Measurements from ENCODE around the gene INF2.
"Not testable (repeated sequence)": the region's sequence is repeated elsewhere in the genome, so short reads cannot be mapped to it uniquely, and the experiment has no call there.

INF2 gene

DNA sequence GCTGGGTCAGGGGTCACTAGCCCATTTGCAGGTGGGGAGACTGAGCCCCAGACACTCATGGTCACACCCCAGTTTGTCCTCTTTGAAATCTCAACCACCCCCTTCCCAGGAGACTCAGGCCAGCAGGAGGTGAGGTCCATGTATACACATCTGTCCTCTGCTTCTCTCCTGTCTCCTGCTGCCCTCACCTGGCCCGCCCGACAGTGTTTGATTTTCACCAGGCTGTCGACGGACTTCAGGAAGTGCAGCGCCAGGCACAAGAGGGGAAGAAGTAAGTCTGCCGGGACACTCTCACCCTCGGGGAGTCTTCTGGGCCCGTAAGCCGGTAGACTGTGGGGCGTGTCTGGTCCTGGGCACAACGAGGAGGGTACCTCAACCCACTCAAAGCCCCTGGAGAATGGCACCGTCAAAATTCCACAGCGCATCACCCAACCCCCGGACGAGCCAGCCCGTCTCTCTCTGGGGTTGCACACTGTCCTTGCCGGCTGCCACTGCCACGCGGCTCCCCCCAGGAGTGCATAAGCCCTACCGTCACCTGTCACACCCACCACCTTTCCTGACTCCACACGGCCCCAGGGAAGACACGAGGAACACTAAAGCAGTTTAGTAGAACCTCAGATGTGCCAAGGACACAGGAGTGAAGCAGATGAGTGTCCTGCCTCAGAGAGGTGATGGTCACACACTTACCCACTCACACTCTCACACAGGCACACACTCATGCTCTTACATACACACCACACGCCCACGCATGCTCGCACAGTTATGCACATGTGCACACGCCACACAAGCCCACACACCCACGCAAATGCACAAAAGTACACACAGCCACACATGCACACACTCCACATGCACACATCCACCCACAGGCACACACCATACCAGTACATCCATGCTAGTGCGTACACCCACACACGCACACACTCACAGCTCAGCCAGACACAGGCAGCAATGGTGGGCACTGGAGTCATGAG is 50.4 kb downstream of the INF2 start:
- DNase-seq: no peak

DNA sequence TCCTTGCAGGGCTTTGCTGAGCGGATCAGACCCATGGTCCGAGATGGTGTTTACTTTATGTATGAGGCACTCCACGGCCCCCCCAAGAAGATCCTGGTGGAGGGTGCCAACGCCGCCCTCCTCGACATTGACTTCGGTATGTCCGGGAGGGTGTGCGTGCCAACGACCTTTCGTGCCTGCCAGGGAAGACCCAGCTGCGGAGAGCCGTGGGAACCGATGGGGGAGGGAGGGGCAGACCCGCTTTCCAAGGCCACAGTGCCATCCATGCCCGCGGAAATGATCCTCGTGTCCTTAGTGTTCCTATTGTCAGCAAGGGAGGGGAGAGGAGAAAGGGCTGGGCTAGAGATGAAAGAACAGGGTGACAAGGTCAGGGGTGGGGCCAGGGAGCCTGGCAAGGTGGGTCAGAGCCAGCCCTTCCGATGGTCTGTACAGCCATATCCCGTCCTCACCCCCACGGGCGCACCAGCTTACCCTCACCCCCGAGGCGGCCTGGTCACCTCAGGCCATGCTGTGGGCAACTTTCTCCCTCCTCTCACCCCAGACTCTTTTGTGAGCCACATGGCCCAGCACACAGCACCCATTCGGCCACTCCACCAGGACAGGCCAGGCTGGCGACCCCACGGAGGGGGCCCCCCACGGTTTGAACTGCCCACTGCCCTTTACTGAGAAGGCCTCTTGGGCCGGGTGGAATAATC is 51.8 kb downstream of the INF2 start:
- DNase-seq: no peak

DNA sequence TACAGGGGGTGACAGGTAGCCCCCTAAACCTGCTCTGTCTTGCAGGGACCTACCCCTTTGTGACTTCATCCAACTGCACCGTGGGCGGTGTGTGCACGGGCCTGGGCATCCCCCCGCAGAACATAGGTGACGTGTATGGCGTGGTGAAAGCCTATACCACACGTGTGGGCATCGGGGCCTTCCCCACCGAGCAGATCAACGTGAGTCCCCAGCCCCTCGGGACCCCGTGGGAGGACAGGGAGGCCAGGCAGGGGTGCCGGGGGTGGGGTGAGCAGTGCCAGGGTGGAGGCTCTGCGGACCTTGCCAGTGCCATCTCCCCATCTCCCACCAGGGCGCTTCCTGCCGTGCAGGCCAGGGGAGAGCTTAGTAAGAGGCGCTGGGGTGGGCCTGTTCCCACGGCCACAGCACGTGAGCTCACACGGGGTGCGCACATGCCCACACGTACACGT is 52.4 kb downstream of the INF2 start:
- DNase-seq: no peak

DNA sequence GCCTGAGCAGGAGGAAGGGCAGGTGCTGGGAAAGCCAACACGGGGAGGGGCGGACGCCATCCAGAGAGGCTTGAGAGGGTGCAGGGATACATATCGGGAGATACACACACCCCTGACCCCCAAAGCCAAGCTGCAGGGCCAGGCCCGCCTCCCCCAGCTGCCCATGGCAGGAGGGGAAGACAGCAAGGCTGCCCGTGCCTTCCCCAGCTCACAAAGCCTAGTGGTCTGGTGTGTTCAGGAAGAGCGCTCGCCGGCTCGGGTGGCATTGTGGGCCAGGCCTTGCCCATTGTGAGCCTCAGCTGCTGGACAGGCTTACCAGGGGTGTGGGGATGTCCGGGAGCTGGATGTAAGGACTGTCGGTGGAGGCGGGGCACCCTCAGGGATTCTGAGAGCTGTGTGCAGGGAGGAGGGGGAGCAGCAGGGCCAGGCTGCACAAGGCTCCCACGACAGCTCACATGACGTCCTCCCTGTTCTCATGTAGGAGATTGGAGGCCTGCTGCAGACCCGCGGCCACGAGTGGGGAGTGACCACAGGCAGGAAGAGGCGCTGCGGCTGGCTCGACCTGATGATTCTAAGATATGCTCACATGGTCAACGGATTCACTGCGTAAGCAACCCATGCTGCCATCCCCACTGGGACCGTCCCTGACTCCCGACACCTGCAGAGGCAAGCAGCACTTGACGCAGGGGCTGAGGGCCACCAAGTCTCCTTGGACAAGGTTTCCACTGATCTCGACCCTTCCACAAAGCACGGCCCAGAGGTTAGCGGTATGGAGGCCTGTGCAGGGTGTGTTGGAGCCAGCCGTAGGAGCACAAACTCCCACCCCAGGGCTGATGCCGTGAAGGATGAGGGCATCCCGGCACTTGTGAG is 53.4 kb downstream of the INF2 start:
- no peak for DNase-seq

DNA sequence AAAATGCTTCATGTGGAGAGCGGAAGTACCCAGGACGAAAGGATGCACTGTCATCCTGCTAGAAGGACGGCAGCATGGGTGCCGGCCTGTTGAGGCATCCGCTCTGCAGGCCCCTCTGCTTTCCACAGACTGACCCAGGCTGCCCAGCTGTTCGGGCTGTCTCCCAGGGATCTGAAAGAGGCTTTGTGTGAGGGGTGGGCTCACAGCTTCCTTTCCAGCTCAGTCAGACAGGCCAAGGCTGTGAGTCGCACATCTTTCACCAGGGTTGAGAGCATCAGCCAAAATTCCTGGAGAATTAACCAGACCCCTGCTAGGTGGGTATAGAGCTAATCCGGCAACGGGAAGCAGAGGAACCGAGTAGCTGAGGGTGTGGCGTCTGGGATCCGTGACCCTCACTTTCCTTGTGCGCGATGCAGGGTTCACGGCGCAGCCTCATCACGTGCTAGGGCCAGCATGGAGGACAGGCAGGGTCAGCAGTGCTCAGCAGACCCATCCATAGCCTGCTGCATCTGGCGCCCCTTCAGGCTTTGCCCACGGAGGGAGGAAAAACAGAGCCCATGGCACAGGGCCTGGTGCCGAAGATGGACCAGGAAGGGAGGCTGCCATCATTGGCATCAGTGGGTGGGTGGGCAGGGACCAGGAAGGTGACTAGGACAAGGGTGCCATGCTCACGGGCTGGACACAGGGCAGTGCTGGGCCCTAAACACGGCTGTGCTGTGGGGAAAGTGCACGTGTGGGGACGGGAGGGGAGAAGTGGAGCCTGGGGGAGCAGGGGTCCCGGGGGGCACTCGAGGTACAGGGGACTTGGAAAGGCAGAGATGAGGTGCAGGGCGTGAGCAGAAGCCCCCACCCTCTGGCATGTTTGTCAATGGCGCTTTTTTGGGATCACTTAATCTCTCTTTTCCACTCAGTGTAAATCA is 54.3 kb downstream of the INF2 start:
- DNase-seq: no peak

DNA sequence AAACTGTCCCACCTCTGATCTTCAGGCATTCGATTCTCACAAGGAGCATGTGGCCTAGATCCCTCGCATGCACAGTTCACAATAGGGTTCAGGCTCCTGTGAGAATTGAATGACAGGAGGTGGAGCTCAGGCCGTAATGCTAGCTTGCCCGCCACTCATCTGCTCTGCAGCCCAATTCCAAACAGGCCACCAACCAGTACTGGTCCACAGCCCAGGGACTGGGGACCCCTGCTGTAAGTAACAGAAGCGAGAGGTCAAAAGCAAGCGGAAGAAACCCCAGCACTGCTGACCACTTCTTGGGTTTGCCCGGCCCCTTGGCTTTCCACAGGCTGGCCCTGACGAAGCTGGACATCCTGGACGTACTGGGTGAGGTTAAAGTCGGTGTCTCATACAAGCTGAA is 55.1 kb downstream of the INF2 start:
- DNase-seq: no peak

DNA sequence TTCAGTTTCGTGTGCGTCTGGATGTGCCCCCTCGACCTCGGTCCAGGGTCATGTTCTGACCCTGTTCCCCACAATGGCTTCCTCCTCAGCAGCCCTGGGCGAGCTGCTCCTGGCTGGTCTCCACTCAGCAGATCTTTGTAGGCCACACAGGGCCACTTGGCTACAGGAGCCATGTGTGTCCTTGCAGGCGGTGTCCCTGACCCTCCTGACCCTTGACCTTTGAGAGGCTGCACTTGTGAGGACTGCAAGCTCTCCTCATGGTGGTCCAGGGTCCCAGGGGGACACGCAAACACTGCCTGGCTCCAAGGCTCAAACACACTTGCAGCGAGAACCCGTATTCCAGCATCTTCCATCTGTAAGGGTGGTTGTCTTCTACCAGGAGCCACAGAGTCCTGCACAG is 56.0 kb downstream of the INF2 start:
- DNase-seq: no peak

DNA sequence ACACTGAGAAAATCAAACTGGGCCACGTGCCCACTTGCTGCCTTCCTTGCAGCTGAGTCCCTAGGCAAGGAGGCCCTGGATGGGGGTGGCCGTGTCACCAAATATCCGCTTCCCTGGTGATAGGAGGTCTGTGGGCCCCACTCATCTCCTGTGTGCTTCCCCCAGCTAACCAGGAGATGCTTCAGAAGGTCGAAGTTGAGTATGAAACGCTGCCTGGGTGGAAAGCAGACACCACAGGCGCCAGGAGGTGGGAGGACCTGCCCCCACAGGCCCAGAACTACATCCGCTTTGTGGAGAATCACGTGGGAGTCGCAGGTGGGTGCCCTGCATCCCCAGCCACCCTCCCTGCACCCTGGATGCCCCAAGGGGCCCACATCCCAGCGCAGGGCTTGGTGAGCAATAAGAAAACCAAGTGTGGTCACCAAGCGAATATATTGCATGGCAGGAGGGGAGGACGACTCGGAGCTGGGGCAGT is 56.7 kb downstream of the INF2 start:
- DNase-seq: no peak

DNA sequence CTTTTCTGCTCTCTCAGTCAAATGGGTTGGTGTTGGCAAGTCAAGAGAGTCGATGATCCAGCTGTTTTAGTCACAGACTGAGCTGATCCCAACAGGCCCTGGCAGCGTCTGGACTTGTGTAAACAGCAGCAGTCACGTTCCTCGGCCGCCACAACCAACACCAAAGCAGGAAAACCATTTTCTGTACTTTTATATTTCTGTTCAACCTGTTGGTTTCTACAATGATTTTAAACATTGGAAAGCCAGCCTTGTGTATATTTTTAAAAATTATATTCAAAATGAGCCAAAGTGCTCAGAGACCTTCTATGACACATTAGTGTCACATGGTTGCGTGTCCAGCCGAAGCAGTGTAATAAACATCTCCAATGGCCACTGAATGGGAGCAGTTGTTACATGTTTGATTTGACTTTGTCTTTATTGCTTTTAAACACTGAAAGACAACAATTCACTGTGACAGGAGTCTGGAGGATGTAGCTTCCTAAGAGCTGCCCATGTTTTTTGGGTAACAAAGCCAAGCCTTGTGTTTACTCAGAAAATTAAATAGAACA is 57.6 kb downstream of the INF2 start:
- DNase-seq: no peak

DNA sequence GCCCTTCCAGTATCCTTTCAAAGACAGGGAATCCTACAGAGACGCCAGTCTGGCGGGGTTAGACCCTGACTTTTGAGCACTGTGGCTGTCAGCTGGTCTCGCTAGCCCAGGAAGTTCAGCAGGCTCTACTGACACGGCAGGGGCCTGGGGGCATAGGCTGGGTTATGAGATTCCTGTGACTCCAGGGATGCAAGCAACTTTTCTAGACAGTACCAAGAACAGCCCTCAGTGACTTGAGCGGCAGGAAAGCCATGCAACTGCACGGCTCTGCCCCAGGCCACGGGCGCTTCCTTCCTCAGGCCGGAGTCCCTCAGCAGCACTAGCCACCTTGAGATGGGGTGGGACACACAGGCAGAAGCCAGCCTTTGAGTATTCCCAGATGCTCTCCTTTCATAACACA is 58.5 kb downstream of the INF2 start:
- no peak for DNase-seq

DNA sequence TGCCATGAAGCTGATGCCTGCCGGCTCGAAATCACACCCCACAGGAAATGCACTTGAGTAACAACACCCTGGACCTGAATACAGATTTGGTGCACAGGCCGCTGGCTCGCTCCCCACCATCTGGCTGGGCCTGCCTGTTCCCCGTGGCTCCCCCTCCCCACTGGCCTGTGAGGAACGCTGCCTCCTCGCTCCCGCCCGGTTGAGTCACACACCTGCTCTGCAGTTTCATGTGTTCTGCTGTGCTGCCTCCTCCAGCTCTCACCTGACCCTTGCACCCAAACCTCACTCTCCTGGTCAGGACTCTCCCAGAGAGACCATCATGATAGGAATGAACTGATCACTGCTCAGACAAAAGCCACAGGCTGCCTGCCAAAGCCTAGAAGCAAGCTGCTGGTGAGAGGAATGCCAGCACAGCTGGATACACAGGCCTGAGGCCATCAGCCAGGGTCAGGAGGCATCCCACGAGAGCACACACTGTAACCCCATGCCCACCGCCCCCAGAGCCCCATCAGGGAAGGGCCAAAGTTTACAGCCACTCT is 59.8 kb downstream of the INF2 start:
- DNase-seq: no peak

DNA sequence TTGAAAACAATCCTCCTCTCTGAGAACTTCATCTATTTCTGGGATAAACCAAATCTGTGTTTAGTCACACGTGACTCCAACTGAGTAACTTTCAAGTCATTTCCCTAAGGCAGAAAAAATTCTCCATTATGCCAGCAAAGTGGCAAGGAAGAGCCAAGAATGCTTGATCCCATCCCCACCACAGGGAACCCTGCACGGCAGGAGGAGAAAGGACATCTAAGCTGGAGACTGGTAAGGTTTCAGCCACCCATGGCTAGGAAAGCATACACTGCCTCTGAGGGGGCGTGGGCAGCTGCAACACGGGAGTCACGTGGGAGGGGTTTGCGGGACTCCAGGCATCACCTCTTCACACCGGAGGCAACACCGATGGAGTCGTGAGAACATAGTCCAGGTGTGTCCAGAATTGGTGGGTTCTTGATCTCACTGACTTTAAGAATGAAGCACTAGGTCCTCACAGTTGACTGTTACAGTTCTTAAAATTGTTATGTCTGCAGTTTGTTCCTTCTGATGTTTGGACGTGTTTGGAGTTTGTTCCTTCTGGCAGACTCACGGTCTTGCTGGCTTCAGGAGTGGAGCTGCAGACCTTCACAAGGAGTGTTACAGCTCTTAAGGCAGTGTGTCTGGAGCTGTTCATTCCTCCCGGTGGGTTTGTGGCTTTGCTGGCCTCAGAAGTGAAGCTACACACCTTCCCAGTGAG is 60.8 kb downstream of the INF2 start:
- DNase-seq: no peak

DNA sequence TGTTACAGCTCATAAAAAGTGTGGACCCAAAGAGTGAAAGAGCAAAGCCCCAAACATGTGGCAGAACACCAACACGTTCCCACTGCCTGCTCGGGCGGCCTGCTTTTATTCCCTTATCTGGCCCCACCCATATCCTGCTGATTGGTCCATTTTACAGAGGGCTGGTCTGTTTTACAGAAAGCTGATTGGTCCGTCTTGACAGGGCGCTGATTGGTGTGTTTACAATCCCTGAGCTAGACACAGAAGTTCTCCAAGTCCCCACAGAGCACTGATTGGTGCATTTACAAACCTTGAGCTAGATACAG is 61.3 kb downstream of the INF2 start:
- not testable (repeated sequence) for DNase-seq

DNA sequence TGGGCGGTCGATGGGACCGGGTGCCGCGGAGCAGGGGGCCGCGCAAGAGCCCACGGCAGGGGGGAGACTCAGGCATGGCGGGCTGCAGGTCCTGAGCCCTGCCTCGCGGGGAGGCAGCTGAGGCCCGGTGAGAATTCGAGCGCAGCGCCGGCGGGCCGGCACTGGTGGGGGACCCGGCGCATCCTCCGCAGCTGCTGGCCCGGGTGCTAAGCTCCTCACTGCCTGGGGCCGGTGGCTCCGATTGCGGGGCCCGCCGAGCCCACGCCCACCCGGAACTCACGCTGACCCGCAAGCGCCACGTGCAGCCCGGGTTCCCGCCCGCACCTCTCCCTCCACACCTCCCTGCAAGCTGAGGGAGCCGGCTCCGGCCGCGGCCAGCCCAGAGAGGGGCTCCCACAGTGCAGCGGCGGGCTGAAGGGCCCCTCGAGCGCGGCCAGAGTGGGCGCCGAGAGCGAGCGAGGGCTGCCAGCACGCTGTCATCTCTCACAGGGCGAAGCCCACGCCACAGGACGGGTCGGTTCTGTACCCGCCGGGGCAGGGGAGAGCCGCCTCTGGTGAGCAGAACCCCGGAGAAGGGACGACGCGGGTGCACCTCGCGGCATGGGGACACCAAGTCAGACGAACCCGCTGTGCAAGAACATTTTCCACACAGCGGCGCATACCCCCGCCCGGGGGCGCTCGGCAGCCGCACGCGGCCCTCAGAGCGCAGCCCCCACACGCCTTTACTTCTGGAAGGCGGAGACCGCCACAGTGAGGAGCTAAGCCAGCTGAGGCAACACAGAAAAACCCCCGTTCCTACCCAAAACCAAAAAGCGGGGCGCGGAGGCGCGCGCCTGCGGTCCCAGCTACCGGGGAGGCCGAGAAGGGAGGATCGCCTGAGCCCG is 62.4 kb downstream of the INF2 start:
- DNase-seq: no peak

DNA sequence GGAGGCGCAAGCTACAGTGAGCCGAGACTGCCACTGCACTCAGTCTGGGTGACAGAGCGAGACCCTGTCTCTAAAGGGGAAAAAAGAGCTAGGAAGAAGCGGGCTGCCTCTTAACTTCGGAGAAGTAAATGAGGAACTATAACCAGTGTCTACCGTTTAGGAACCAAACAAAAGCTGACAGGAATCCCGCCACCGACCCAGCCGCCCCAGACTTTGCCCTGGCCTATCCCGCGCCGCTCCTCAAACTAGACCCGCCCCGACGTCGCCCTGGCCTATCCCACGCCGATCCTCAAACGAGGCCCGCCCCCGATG is 63.0 kb downstream of the INF2 start:
- DNase-seq: no peak

DNA sequence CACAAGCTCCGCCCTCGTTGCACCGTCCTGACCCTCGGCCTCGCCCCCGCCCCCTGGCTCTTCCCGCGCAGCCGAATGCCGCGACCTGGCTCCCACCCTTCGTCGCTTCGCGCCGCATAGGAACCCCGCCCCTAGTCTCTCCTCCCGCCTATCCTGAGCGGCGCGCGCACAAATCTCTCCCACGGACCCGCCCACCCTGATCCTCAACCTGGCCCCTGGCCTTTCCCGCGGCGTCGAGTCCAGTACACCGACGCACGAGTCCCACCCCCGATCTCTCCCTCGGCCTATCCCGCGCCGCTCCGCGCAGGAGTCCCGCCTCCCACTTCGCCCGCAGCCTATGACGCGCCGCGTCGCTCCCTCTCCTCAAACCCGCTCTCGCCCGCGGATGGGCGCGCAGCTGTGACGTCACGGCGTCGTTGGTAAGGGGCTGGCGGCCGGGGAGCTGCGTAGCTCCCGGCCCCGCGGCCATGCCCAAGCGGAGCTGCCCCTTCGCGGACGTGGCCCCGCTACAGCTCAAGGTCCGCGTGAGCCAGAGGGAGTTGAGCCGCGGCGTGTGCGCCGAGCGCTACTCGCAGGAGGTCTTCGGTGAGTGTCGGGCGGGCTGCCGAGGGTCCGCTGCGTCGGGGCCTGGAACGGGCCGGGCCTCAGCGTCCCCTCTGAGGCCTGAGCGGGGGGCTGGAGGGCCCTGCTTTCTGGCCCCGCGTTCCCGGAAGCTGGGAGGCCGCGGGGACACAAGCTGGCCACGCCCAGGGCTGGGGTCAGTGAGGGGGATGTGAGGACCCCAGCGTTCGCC is 63.5 kb downstream of the INF2 start, which contains the start of gene SIVA1:
SIVA1 (plus strand) TSS at position 413 of the 793 bp plus-strand sequence; CDS start at position 468, 55 bp downstream.
- peak; percentile 100 for DNase-seq

DNA sequence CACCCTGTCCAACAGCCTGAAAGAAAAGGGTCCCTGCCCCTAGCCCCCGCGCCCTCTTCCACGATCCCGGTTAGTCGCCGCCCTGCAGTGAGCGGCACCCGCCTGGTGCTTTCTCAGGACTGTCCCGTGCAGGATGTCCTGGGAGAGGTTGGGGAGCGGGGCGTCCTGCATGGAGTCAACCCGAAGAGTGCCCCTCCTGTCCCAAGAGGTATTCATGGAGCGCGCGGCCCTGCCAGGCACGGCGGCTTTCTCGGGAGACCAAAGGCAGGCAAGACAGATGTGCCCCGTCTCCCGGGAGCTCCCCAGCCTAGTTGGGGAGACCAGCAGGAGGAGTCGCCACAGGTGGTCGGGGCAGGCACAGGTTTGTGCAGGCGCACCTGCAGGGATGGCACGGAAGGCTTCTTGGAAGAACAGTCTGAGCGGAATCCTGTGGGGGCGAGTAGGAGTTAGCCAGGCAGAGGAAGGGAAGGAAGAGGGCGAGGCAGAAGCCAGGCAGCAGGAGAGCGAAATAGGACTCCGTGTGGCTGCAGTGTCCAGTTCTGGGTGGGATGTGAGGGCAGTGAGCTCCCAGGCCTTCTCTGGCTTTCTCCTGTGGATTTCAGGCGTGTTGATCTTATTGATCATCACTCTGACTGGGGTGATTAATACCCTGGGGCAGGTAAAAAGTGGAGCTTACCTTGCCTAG is 64.3 kb downstream of the INF2 start:
- no peak for DNase-seq

DNA sequence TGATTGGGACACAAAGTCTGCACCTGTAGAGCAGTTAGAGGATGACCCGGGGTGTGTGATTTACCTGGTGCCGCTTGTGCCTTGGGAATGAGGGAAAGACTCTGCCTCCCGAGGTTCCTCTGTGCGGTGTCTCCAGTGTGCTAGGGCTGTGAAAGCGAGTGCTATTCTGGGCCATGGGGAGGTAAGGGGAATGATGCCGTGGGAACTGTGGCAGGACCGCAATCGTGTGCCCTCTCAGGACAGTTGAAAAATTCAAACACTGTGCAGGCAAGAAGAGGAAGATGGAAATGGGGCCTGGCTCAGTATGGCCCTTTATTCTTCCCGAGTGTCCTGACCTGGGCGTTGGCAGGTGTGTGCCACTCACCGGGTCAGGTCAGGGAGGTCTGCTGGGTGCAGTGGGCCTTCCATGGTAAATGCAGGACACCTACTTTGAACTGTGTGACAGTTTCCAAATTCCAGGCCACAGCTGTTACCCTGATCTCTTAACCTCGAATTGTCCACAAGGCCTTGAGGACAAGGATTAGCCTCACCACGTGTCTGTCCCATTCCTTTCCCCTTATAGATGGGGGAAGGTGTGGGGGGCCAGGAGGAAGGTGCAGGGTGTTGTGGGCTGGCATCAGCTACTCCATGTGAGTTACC is 64.9 kb downstream of the INF2 start:
- DNase-seq: no peak

Measured in CD4-positive, alpha-beta T cell treated with Interleukin-12 subunit alpha and Interleukin-12 subunit beta, for 1 hour (primary cell).